Coronary artery (tissue), 2 donors: ENCODE data around the gene IKBKE.
A peak's percentile ranks its signal among the peaks of the same experiment; 100 is the strongest.

Source experiments
- DNase-seq: peaks from one replicate; pipeline ENCODE4 v3.0.0-alpha.2; 2017; ENCODE audit warnings: low spot score
- H3K27ac ChIP-seq, 2 donors: fragments of 200-600 bp; sonication (generic); one replicate each; pipeline ENCODE4 v1.5.1; 2016 to 2019
- H3K4me3 ChIP-seq: fragments of 200-600 bp; sonication (generic); 2 replicates; pipeline ENCODE4 v1.5.1; 2016; ENCODE audit warnings: mild to moderate bottlenecking, moderate library complexity
- TF ChIP-seq, protein P1 (sequence below): fragments of 200-600 bp; sonication (generic); IDR thresholded peaks from one replicate; pipeline ENCODE4 v1.5.1; 2019; ENCODE audit warnings: antibody characterized with exemption

IKBKE gene

DNA sequence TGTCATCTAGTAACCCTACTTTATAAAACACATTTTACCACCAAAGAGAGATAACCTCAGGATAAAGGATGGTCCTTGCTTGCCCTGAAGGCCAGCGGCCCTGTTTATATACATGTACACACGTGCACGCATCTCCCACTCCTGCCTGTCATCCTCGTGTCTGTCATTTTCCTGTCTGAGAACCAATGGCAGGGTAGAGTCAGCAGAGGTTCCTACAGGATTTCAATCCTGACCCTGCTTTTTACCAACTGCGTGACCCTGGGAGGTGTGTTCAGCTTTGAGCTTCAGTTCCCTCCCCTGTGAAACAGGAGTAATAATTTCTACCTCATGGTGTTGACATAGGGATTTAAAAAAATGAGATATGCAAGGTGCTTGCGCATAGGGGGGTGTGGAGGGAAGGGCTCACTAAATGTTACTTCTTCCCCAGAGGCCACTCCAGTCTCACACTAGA lies 24.8 kb downstream of the IKBKE start:
- TF ChIP-seq, protein P1, sequence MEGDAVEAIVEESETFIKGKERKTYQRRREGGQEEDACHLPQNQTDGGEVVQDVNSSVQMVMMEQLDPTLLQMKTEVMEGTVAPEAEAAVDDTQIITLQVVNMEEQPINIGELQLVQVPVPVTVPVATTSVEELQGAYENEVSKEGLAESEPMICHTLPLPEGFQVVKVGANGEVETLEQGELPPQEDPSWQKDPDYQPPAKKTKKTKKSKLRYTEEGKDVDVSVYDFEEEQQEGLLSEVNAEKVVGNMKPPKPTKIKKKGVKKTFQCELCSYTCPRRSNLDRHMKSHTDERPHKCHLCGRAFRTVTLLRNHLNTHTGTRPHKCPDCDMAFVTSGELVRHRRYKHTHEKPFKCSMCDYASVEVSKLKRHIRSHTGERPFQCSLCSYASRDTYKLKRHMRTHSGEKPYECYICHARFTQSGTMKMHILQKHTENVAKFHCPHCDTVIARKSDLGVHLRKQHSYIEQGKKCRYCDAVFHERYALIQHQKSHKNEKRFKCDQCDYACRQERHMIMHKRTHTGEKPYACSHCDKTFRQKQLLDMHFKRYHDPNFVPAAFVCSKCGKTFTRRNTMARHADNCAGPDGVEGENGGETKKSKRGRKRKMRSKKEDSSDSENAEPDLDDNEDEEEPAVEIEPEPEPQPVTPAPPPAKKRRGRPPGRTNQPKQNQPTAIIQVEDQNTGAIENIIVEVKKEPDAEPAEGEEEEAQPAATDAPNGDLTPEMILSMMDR = no peak
- Histone ChIP-seq H3K27ac (peak overlapping the region; percentile 64 to 83), H3K4me3 (no peak overlapping the region)
- DNase-seq = no peak

DNA sequence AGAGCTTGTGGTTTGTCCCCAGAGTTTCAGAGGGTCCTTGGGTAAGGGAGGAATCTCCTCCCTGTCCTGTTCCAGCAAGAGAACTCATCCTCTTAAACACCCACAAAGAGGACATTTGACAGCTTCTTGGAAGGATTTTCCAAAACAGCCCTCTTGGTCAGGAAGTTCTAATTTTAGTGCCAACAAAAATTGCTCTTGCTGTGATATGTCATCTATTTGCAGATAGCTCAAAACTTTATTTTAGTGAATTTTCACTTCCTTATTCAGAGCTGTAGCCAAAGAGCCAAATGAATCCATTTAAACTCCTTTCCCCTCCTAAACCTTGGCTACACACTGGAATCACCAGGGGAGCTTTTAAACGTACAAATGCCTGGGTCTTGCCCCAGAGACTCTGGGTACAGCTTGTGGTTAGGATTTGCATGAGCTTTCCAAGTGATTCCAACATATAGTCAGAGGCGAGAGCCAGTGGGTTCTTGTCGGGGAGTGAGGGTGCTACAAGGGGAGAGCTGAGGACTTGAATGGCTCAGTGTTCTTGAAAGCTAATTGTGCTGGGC lies 25.3 kb downstream of the IKBKE start:
- DNase-seq = no peak
- Histone ChIP-seq H3K27ac (peak overlapping the region; percentile 64 to 83), H3K4me3 (no peak overlapping the region)
- TF ChIP-seq, protein P1 = no peak

DNA sequence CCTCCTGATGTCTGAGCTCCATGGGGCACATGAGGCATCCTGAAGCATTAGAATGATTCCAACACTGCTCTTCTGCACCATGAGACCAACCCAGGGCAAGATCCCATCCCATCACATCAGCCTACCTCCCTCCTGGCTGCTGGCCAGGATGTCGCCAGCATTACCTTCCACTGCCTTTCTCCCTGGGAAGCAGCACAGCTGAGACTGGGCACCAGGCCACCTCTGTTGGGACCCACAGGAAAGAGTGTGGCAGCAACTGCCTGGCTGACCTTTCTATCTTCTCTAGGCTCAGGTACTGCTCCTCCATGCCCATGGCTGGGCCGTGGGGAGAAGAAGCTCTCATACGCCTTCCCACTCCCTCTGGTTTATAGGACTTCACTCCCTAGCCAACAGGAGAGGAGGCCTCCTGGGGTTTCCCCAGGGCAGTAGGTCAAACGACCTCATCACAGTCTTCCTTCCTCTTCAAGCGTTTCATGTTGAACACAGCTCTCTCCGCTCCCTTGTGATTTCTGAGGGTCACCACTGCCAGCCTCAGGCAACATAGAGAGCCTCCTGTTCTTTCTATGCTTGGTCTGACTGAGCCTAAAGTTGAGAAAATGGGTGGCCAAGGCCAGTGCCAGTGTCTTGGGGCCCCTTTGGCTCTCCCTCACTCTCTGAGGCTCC lies 26.0 kb downstream of the IKBKE start:
- no peak overlapping the region for H3K4me3 ChIP-seq
- TF ChIP-seq, protein P1 = no peak
- H3K27ac ChIP-seq = peak overlapping the region; percentile 64 to 83
- no peak for DNase-seq

DNA sequence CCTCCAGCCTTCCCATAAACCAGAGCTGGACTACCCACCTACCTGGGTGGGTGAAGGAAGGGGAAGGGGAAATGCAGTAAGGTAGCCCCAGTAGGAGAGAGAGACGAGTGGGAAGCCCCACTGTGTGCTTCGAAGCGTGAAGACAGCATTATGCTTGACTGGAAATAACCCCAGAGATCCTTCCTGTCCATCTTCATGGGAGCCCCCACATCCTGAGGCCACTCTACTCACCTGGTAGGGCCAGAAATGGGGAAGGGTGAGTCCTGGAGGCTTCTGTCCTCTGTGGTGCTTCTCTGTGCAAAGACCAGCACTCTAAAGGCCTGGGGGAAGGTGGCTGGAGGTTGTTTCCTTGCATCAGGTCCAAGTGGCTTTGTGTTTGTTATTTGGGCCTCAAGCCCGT lies 27.1 kb downstream of the IKBKE start:
- no peak overlapping the region for H3K4me3 ChIP-seq
- no peak for DNase-seq
- peak overlapping the region in 1 of 2 donors; percentile 20 for H3K27ac ChIP-seq
- TF ChIP-seq, protein P1 = no peak

DNA sequence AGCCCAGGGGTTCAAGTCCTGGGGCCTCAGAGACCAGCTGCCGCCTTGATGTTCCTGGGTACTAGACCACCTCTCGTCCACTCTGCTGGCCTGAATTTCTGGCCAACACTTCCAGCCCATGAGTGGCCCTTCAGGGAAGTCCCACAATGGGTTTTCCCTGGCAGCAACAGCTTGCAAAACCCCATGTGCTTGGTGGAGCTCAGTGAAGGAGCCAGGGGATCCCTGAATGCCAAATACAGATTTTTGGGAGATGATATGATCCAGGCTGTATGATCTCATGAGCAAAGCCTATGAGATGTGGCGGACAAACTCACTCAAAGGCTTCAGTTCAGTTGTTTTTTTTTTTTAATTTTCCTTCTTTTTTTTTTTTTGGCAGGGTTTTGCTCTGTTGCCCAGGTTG lies 27.5 kb downstream of the IKBKE start:
- Histone ChIP-seq H3K27ac (peak overlapping the region in 1 of 2 donors; percentile 20), H3K4me3 (no peak overlapping the region)
- no peak for DNase-seq
- TF ChIP-seq, protein P1 = no peak

DNA sequence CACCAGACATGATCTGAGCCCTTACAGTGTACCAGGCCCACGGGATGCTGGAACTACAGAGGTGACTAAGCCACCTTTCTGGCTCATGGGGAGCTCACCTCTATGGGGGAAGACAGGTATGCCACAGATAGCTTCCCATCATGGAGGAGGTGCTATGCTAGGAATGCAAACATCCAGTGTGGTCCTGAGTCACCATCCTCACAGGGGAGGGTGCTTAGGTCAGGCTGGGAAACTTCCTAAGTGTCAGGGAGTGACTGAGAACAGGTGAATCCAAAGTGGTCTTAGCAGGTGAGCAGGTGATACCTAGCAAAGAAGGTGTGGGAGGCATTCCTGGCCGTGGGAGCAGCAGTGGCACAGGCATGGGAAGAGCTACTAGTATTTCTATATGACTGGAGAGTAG lies 28.4 kb downstream of the IKBKE start:
- H3K4me3 ChIP-seq = no peak overlapping the region
- TF ChIP-seq, protein P1 = no peak
- no peak for DNase-seq
- peak overlapping the region in 1 of 2 donors; percentile 15 for H3K27ac ChIP-seq

DNA sequence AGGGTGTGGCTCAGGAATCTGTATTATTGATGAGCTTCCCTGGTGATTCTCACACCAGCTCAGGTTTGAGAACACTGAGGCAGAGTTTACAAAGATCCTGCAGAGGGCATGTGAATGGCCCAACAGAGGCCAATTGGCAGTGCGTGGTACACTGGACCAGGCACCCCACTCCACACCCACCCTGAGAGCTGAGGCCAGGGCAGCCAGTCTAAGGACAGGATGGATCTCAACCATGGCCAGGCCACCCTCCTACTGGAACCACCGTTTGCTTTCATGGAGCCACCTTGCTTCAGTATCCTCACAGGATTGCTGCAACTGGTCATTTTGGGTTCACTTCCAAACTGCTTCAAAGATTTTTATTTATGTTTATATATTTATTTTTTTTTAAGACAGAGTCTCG lies 29.8 kb downstream of the IKBKE start:
- Histone ChIP-seq H3K4me3 (no peak overlapping the region), H3K27ac (peak overlapping the region in 1 of 2 donors; percentile 10)
- TF ChIP-seq, protein P1 = no peak
- DNase-seq = no peak
